Karpas-422 (cell line): ENCODE results near the gene IL24. TPM values are rescaled to one million over a fixed set of nuclear protein-coding genes. Genes with fewer than 3 reads are reported as not detected.

Experiments
- DNase-seq: peaks from one replicate; pipeline ENCODE4 v3.0.0-alpha.2; 2015
- H2AFZ ChIP-seq: fragments of 200-600 bp; sonication (generic); 2 replicates; pipeline ENCODE4 v1.6.1; 2014; ENCODE audit warnings: antibody characterized with exemption, low read length, mixed read lengths
- H3K27ac ChIP-seq: fragments of 200-600 bp; sonication (generic); 2 replicates; pipeline ENCODE4 v1.5.1; 2014; ENCODE audit warnings: mild to moderate bottlenecking, low read length, moderate library complexity
- H3K27me3 ChIP-seq: fragments of 200-600 bp; sonication (generic); 2 replicates; pipeline ENCODE4 v1.6.1; 2014; ENCODE audit warnings: low read length, mixed read lengths
- H3K36me3 ChIP-seq: fragments of 200-600 bp; sonication (generic); 2 replicates; pipeline ENCODE4 v1.6.1; 2014; ENCODE audit warnings: low read length, mixed read lengths; ENCODE audit not compliant: insufficient read depth
- H3K4me1 ChIP-seq: fragments of 200-600 bp; sonication (generic); 2 replicates; pipeline ENCODE4 v1.6.1; 2014; ENCODE audit warnings: mild to moderate bottlenecking, low read length, mixed read lengths
- H3K4me2 ChIP-seq: fragments of 200-600 bp; sonication (generic); 2 replicates; pipeline ENCODE4 v1.6.1; 2014; ENCODE audit warnings: low read length, low read depth, mild to moderate bottlenecking; ENCODE audit not compliant: poor library complexity, severe bottlenecking
- H3K4me3 ChIP-seq: fragments of 200-600 bp; sonication (generic); 2 replicates; pipeline ENCODE4 v1.5.1; 2014; ENCODE audit warnings: mild to moderate bottlenecking, antibody characterized with exemption, low read length, mixed read lengths
- H3K79me2 ChIP-seq: fragments of 200-600 bp; sonication (generic); 2 replicates; pipeline ENCODE4 v1.6.1; 2014; ENCODE audit warnings: mild to moderate bottlenecking, low read length, mixed read lengths
- H3K9ac ChIP-seq: fragments of 200-600 bp; sonication (generic); 2 replicates; pipeline ENCODE4 v1.6.0; 2014; ENCODE audit warnings: low read length
- H3K9me2 ChIP-seq: fragments of 200-600 bp; sonication (generic), shearing (Covaris generic); replicated peaks from 2 replicates; pipeline ENCODE4 v1.6.0; 2014; ENCODE audit warnings: mild to moderate bottlenecking, low read length, moderate library complexity; ENCODE audit not compliant: insufficient read depth
- H3K9me3 ChIP-seq: fragments of 300-700, 200-600 bp; sonication (generic); 2 replicates; pipeline ENCODE4 v1.6.1; 2014; ENCODE audit warnings: low read length, mixed read lengths
- H4K20me1 ChIP-seq: fragments of 200-600 bp; sonication (generic); 2 replicates; pipeline ENCODE4 v1.6.1; 2014; ENCODE audit warnings: mild to moderate bottlenecking, antibody characterized with exemption, low read length, low read depth; ENCODE audit not compliant: insufficient read depth
- total RNA-seq: library from RNA; depleted of rRNA; stranded (reverse); fragments of >200 nt; shearing (Covaris generic); gene quantifications from 2 replicates; pipeline ENCODE4 v1.2.3, GENCODE V29; 2014; ENCODE audit warnings: low replicate concordance; rRNA removed

IL24 gene
- total RNA-seq, 1 experiment from 2014 or later, result not detected

GRCh38 chr1:206951318-206952100, 54.3 kb downstream of the IL24 start:
- Histone ChIP-seq H2AFZ (no peak overlapping the region), H3K9me2 (no peaks in the 10 kb centered on the region), H3K36me3 (no peaks in the 10 kb centered on the region), H4K20me1 (no peaks in the 10 kb centered on the region), H3K79me2 (no peaks in the 10 kb centered on the region), H3K9me3 (no peaks in the 10 kb centered on the region), H3K4me1 (no peaks in the 10 kb centered on the region), H3K27ac (no peak overlapping the region), H3K27me3 (no peaks in the 10 kb centered on the region), H3K4me2 (no peak overlapping the region), H3K4me3 (no peak overlapping the region), H3K9ac (no peak overlapping the region)
- DNase-seq, result no peak

- Histone ChIP-seq H3K36me3 (no peaks in the 10 kb centered on the region), H2AFZ (no peak overlapping the region), H3K4me1 (no peaks in the 10 kb centered on the region), H3K4me3 (no peak overlapping the region), H3K27me3 (no peaks in the 10 kb centered on the region), H3K9me2 (no peaks in the 10 kb centered on the region), H3K79me2 (no peaks in the 10 kb centered on the region), H3K9me3 (no peaks in the 10 kb centered on the region), H3K4me2 (no peak overlapping the region), H3K9ac (no peak overlapping the region), H4K20me1 (no peaks in the 10 kb centered on the region), H3K27ac (no peak overlapping the region)
- no peak for DNase-seq
Measured at GRCh38 chr1:206952171-206952570, 54.9 kb downstream of the IL24 start.

GRCh38 chr1:206953126-206953525, 55.9 kb downstream of the IL24 start:
- no peak for DNase-seq
- Histone ChIP-seq H3K9me2 (no peaks in the 10 kb centered on the region), H3K36me3 (no peaks in the 10 kb centered on the region), H3K27me3 (no peaks in the 10 kb centered on the region), H2AFZ (no peak overlapping the region), H3K4me1 (no peaks in the 10 kb centered on the region), H3K79me2 (no peaks in the 10 kb centered on the region), H3K4me2 (no peak overlapping the region), H3K4me3 (no peak overlapping the region), H3K27ac (no peak overlapping the region), H4K20me1 (no peaks in the 10 kb centered on the region), H3K9ac (no peak overlapping the region), H3K9me3 (no peaks in the 10 kb centered on the region)

- H3K4me1 ChIP-seq, result no peaks in the 10 kb centered on the region
- H3K9ac ChIP-seq, result no peak overlapping the region
- no peak overlapping the region for H3K4me3 ChIP-seq
- no peaks in the 10 kb centered on the region for H4K20me1 ChIP-seq
- no peak overlapping the region for H2AFZ ChIP-seq
- no peaks in the 10 kb centered on the region for H3K27me3 ChIP-seq
- no peaks in the 10 kb centered on the region for H3K79me2 ChIP-seq
- no peak overlapping the region for H3K4me2 ChIP-seq
- H3K9me3 ChIP-seq, result no peaks in the 10 kb centered on the region
- DNase-seq, result no peak
- H3K27ac ChIP-seq, result no peak overlapping the region
- H3K9me2 ChIP-seq, result no peaks in the 10 kb centered on the region
- H3K36me3 ChIP-seq, result no peaks in the 10 kb centered on the region
Measured at GRCh38 chr1:206953626-206954025, 56.4 kb downstream of the IL24 start.

Other genes with a start within 250 kb of the IL24 start
- 19.8 and 25.1 TPM in 2 replicates for gene MAPKAPK2, start 212.5 kb upstream of the IL24 start, total RNA-seq
- gene IL19, start 126.7 kb upstream of the IL24 start, total RNA-seq, result not detected in 2 replicates
- gene IL10, start 124.9 kb upstream of the IL24 start, total RNA-seq, result not detected in 2 replicates
- not detected in 2 replicates for gene IL20, start 31.8 kb upstream of the IL24 start, total RNA-seq
- not detected in 2 replicates for gene FCMR, start 24.5 kb downstream of the IL24 start, total RNA-seq
- not detected in 2 replicates for gene PIGR, start 49.0 kb downstream of the IL24 start, total RNA-seq
- not detected in 2 replicates for gene FCAMR, start 73.0 kb downstream of the IL24 start, total RNA-seq
- gene C1orf116, start 135.3 kb downstream of the IL24 start, total RNA-seq, result not detected in 2 replicates
- not detected in 2 replicates for gene YOD1, start 153.8 kb downstream of the IL24 start, total RNA-seq
- gene PFKFB2, start 155.8 kb downstream of the IL24 start, total RNA-seq, result 0.07 TPM in 1 of 2 replicates, not detected in the other
- not detected in 2 replicates for gene C4BPB, start 191.4 kb downstream of the IL24 start, total RNA-seq
- gene C4BPA, start 206.8 kb downstream of the IL24 start, total RNA-seq, result not detected in 2 replicates